Measurements from ENCODE around the gene OTOP1.

- TF ChIP-seq EGR1 (IDR thresholded peaks at IDR 0.05): no peak
- TF ChIP-seq, protein P1, sequence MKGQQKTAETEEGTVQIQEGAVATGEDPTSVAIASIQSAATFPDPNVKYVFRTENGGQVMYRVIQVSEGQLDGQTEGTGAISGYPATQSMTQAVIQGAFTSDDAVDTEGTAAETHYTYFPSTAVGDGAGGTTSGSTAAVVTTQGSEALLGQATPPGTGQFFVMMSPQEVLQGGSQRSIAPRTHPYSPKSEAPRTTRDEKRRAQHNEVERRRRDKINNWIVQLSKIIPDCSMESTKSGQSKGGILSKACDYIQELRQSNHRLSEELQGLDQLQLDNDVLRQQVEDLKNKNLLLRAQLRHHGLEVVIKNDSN (IDR thresholded peaks at IDR 0.05): no peak
Measured at GRCh38 chr4:4274226-4274625, 47.5 kb upstream of the OTOP1 start.

Measured in Ishikawa (cell line).